HG03378 (cell line): ENCODE results near the gene DNAJA3.

ENCODE experiments used
- ATAC-seq: cut with Tn5 transposase; IDR thresholded peaks from one replicate; pipeline ENCODE4 v1.9.1; 2021; ENCODE audit warnings: mild to moderate bottlenecking, moderate library complexity; ENCODE audit not compliant: unreplicated experiment

The DNAJA3 gene

DNA sequence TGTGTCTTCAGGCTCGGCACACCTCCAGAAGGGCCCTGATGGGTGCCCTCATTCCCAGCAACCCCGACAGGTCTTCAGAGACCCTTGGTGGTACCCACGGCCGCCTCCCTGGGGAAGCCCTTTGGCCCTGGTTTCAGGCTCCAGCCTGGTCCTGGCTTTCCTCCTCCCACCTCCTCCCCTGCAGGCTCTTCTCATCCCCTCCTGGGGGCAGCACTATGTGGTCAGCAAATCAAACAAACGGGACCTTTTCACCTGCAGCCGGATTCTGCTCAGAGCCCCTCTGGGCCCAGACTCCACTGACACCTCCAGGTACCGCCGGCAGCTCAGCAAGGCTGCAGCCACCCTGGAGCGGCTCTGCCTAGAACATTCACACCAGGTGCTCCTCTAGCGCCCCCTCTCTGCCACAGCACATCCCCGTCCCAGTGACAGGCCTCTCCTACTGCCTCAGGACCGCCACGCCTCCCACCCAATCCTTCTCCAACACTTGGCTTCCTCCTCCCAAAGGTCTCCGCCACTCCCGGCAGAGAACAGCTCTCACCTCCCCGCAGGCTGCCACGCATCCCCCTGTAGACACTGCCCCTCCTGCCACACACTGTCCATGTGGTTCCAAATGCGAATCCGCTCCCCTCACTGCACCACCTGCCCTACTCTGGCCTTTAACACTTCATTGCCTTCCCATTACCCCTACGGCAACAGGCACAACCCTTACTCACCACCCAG is 21.3 kb upstream of the DNAJA3 start:
- ATAC-seq, result no peak

DNA sequence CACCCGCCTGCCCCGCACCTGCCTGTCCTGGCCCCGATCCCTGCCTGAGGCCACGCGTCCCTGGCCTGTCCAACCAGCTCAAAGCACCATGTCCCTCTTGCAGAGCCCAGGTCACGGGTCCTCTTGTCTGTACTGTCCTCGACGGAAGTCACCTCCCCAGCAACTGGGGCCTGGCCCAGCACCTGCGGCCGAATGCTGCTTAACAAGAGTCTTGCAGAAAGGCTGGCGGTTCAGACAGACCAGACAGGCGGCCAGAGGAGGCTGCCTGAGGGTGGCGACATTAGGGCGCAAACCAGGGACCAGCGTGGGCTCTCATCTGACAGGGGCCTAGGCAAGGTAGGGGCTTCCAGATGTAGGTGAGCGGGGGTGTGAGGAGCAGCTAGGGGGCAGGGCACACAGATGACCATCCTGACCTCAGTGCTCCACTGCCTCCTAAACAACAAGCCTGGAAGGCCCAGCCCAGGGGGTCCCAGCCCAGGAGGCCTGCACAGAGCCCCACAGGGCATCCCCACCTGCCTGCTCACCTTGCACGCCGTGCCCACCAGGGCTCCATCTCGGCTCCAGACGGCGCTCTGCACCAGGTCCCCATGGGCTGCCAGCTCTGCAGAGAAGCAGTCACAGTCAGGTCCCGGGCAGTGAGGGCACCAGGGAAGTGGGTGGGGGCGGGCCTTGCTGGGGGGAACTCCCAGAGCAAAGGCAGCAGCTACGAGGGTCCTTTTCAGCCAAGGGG is 20.5 kb upstream of the DNAJA3 start:
- ATAC-seq, result no peak

DNA sequence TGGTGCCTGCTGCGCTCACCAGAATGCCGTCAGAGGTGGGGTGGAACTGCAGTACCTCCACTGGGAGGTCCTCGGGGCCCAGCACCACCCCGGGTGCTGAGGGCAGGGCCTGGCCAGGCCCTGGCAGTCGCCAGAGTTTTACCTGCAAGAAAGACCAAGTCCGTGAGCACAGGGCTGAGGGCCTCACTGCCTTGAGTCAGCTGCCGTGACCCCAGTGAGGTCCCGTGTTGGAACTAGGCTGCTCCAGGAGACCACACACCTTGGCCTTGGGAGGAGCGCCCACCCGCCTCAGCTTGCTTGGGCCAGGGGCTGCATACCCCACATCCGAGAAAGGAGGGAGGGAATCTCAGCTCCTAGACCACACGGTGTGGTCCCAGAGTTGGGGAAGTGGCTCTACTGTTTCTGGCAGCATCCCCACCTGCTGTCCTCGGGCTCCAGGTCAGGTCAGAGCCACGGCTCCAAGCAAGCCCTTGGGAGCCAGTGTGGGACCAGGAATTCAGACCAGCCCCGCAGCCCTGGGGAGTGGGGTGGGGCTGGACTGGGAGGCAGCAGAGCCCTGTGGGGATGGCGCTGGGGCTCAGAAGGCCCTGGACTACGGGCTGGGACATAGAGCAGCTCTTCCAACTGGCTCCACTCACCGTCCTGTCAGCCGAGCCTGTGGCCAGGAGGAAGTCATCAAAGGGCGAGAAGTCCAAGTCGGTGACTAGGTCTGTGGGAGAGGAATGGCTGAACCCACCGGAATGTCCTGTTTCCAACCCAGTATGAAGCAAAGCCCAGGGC is 17.9 kb upstream of the DNAJA3 start:
- ATAC-seq, result no peak

DNA sequence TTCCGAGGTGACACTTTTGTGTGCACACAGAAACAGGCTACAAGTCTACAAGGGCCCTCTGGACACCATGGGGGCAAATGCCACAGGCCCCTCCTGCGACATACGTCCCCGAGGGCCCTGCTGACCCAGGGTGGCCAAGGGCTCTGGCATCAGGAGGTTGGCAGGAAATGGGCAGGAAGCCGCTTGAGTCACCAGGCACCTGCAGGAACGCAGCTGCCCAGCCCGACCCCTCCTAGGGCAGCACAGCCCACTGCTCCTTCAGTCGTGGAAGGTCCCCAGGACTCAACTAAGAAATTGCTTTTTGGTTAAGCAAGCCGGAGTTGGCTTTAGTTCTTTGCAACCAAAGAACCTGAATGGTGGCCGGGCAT is 17.4 kb upstream of the DNAJA3 start:
- no peak for ATAC-seq

DNA sequence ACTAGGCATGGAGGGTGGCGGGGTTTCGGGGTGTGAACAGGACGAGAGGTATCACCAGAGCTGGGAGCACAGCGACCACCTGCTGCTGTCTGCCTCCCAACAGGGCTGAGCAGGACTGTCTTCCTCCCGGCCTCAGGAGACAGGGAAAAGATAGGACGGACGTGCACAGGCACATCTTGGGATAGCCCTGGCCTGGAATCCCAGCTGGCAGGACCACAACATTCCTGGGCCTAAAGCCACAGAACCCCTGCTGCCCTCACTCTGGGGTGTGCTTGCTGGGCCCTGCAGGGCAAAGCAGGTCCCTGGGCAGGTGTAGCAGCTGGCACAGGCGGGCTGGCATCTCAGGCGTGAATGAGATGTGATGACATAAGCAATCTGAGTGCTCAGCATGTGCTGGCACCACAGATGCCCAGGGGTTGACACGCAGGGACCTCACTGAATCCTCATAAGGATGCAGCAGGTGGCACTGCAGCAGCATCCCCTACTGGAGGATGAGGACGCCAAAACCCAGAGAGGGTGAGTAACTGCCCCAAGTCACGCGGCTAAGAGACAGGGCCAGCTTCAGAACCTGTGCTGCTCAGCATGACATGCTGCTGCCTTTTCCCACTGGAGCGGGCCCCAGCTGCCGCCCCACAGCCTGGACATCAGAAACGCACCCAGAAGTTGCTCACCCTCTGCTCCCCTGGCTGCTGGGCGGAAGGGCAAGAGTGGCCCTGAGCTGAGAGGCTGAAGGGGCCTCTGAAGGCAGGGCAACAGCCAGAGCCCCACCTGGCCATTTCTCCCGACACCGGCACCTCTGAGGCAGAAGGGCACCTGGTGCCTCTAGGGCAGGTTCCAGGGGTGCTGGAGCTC is 16.4 kb upstream of the DNAJA3 start:
- ATAC-seq, result no peak

DNA sequence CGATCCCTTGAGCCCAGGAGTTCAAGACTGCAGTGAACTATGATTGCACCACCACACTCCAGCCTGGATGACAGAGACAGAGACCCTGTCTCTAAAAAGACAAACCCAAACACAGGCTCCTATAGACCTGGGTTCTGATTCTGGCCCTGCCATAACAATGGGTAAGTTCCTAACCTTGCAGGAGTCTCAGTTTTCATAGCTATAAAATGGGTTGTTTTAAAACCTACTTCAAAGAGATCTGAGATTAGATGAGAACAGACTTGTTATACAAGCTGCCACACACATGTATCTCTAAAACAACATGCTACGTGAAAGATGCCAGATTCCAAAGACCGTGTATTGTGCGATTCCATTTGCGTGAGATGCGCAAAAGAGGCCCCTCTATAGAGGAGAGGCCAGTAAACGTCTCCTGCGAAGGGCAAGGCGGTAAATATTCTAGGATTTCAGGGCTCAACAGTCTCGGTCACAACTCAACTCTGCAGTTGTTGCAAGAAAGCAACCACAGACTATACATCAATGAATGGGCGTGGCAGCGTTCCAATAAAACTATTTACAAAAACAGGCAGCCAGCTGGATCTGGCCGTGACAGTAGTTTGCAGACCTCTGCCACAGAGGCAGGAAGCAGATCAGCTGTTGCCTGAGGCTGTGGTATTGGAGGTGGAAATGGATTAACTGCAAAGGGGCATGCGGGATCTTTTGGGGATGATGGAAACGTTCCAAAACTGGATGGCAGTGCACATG is 15.2 kb upstream of the DNAJA3 start:
- no peak for ATAC-seq

- ATAC-seq, result no peak
These were observed 14.0 kb upstream of the DNAJA3 start for GRCh38 chr16:4411684-4412083.

DNA sequence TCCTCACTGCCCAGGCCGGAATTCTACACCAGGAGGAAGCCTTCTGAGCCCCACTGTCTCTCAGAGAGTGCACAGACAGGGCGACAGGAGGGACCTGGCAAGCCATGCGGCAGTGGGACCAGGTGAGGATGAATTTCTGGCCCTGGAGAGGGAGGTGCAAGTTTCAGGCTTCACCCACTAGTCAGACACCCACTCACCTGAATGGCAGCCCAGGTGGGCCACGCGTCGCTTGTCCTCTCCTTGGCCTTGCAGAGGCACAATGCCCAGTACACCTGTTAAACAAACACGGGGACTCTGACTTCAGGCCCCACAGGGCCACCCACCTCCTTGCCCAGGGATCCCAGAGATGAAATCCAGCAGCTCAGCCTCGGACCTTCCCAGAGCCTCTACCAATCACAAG is 13.5 kb upstream of the DNAJA3 start:
- ATAC-seq, result no peak

- ATAC-seq, result no peak
These were observed 12.8 kb upstream of the DNAJA3 start for GRCh38 chr16:4412854-4413253.

- peak; percentile 78 for ATAC-seq
These were observed 11.3 kb upstream of the DNAJA3 start for GRCh38 chr16:4414187-4414917.

- no peak for ATAC-seq
These were observed 10.0 kb upstream of the DNAJA3 start for GRCh38 chr16:4415538-4416199.

DNA sequence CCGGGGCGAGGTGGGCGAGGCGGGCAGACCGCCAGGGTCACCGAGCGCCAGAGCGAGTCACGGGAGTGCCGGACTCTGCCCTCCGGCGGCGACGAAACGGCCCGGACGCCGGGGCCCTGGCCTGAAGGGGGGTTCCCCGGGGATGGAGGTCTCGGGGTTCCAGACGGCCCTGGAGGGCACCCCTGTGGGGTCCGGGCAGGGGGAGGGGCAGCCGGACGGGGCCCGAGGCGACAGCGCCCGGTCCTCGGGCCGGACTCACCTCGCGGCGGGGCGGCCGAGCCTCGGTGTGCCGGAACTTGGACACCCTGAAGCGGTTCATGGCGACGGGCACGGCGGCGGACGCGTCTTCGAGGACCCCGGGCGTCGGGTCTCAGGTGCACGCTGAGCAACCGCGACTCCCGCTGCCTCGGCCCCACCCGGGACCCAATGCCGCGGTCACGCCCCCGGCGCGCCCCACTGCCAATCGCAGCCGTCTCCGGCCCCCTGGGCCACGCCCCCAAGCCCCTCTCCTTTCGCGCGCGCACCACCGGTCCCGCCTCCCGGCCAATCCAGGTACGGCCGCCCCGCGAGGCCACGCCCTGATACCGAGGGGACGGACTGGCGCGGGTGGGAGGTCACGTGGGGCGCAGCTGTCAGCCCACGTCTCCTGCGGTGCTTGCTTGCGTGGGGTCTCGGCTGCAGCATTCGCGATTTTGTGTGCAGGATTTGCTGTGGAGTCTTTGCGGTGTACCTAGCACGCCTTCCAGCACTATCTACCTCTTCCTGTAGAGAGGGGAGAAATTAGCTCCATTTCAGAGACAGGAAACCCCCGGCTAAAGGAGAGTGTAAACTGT is 9.3 kb upstream of the DNAJA3 start, which contains the start of gene CORO7:
CORO7 (minus strand) TSS at position 397 of the 833 bp plus-strand sequence; CDS start at position 319, 78 bp downstream.
- peak; percentile 40 for ATAC-seq

- no peak for ATAC-seq
These were observed 6.2 kb upstream of the DNAJA3 start for GRCh38 chr16:4419402-4419959.

DNA sequence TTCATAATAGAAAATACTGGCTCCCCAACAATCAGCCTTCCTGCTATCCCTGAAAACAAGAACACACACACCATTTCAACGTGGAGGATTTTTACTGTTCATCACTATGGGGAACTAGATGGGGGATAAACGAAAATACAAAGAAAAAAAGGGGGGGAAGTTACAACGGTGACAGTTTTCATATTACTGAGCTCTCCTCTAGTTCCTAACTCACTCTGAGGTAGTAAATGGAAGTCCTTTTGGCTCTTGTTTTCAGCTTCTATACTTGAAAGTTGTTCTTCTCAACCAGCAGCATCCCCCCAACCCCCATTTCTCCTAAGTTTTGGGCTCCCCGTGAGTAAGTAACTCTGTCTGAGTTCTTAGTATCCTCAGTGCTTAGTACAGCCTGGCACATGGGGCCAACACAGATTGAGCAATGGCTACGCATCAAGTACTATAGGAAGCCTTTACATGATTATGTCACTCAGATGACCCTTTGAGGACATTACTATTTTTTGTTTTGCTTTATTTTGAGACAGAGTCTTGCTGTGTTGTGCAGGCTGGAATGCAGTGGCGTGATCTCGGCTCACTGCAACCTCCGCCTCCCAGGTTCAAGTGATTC is 5.1 kb upstream of the DNAJA3 start:
- ATAC-seq, result no peak

- peak; percentile 35 for ATAC-seq
These were observed 485 bp downstream of the DNAJA3 start for GRCh38 chr16:4426021-4426684.

DNA sequence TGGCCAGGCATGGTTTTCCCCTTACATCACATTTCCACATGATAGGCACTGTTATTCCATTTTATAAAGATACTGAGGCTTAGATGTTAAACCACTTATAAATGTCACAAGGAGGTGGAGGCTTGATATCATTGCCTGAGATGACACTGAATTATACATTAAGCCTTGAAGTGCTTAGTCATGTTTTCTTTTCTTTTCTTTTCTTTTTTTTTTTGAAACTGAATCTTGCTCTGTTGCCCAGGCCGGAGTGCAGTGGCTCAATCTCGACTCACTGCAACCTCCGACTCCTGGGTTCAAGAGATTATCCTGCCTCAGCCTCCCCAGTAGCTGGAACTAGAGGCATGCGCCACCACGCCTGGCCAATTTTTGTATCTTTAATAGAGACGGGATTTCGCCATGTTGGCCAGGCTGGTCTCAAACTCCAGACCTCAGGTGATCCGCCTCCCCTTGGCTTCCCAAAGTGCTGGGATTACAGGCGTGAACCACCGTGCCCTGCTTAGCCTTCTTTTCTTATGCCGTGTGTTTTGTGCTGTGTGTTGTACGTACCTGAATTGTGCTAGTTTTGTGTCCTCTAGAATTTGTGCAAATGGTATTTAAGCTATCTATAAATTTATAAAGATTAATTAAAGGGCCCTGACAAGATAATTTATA is 1.2 kb downstream of the DNAJA3 start:
- ATAC-seq, result no peak
